OCI-LY1 (cell line): ENCODE measurements around the gene CFAP43.

Experiments used
- H2AFZ ChIP-seq: fragments of 200-600 bp; sonication (generic), shearing (Covaris generic); 2 replicates; pipeline ENCODE4 v1.6.0; 2014; ENCODE audit warnings: antibody characterized with exemption, mild to moderate bottlenecking, low read length
- H3F3A ChIP-seq: fragments of 200-600 bp; sonication (generic), shearing (Covaris generic); 2 replicates; pipeline ENCODE4 v1.6.0; 2014; ENCODE audit warnings: mild to moderate bottlenecking, antibody characterized with exemption, low read length, moderate library complexity; ENCODE audit not compliant: insufficient read depth
- H3K27ac ChIP-seq: fragments of 200-600 bp; sonication (generic); 2 replicates; pipeline ENCODE4 v1.5.1; 2014; ENCODE audit warnings: low read length, mixed run types, mild to moderate bottlenecking, low read depth; ENCODE audit not compliant: poor library complexity, severe bottlenecking
- H3K27me3 ChIP-seq: fragments of 200-600 bp; sonication (generic); 2 replicates; pipeline ENCODE4 v1.6.0; 2014; ENCODE audit warnings: antibody characterized with exemption, mild to moderate bottlenecking, low read length, moderate library complexity; ENCODE audit not compliant: insufficient read depth
- H3K36me3 ChIP-seq: fragments of 200-600 bp; sonication (generic); 2 replicates; pipeline ENCODE4 v1.6.1; 2014; ENCODE audit warnings: mild to moderate bottlenecking, antibody characterized with exemption, low read length, moderate library complexity, mixed read lengths; ENCODE audit not compliant: insufficient read depth
- H3K4me1 ChIP-seq: fragments of 200-600 bp; sonication (generic); 2 replicates; pipeline ENCODE4 v1.5.1; 2014; ENCODE audit warnings: mild to moderate bottlenecking, low read length, moderate library complexity; ENCODE audit not compliant: insufficient read depth, severe bottlenecking
- H3K4me2 ChIP-seq: fragments of 200-600 bp; sonication (generic), shearing (Covaris generic); 2 replicates; pipeline ENCODE4 v1.6.1; 2014; ENCODE audit warnings: low read length
- H3K4me3 ChIP-seq: fragments of 200-600 bp; sonication (generic); 2 replicates; pipeline ENCODE4 v1.5.1; 2014; ENCODE audit warnings: low read length, low read depth, mild to moderate bottlenecking, mixed read lengths; ENCODE audit not compliant: poor library complexity, severe bottlenecking
- H3K79me2 ChIP-seq: fragments of 200-600 bp; shearing (Covaris generic); 2 replicates; pipeline ENCODE4 v1.6.1; 2016; ENCODE audit warnings: mixed run types, low read length, mixed read lengths; ENCODE audit not compliant: insufficient read depth
- H3K9ac ChIP-seq: fragments of 200-600 bp; sonication (generic), shearing (Covaris generic); 2 replicates; pipeline ENCODE4 v1.6.1; 2014; ENCODE audit warnings: mild to moderate bottlenecking, low read length, mixed read lengths
- H3K9me2 ChIP-seq: fragments of 200-600 bp; sonication (generic), shearing (Covaris generic); 2 replicates; pipeline ENCODE4 v1.6.1; 2014; ENCODE audit warnings: low read depth, mild to moderate bottlenecking, low read length, mixed read lengths
- H3K9me3 ChIP-seq: fragments of 200-600 bp; shearing (Covaris generic); 2 replicates; pipeline ENCODE4 v1.6.1; 2014; ENCODE audit warnings: low read length, mixed read lengths
- H4K20me1 ChIP-seq: fragments of 200-600 bp; sonication (generic), shearing (Covaris generic); 2 replicates; pipeline ENCODE4 v1.6.0; 2016; ENCODE audit warnings: mild to moderate bottlenecking, low read length; ENCODE audit not compliant: insufficient read depth
- EZH2 ChIP-seq: fragments of 200-600 bp; sonication (generic), shearing (Covaris generic); IDR thresholded peaks from 2 replicates; pipeline ENCODE4 v1.8.0; 2017; ENCODE audit warnings: borderline replicate concordance, mixed run types, mild to moderate bottlenecking, antibody characterized with exemption, low read length, moderate library complexity, mixed read lengths
- TF ChIP-seq, protein P1 (sequence below): fragments of 200-600 bp; sonication (generic), shearing (Covaris generic); IDR thresholded peaks from 2 replicates; pipeline ENCODE4 v1.5.1; 2017; ENCODE audit warnings: mild to moderate bottlenecking, antibody characterized with exemption, low read length, moderate library complexity, mixed read lengths

Gene CFAP43

DNA sequence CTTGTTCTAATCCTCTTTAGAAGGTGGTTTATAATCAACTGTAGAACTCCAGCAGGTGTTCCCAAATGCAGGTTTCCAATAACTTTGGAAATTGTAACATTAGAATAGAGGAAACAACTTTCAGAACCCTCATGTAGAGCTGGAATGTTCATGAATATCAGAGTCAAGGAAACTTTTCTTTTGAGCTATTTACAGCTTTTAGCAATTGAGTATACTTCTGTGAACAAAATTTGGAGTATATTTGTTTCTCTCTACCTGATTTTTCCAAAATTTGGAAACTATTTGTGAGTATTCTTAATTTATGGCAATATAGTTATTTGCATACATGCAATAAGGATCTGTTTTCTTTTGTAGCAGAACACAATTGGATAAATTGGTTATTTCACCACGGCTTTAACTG lies 2.8 kb upstream of the CFAP43 start:
- Histone ChIP-seq H3K9me3 (peaks cover 5% of the 10 kb centered on the region; the same call in 1 of the 2 replicates), H3K9ac (no peak overlapping the region), H3K4me1 (no peaks in the 10 kb centered on the region), H3K4me3 (no peak overlapping the region), H2AFZ (no peak overlapping the region), H3K27ac (no peak overlapping the region), H4K20me1 (no peaks in the 10 kb centered on the region), H3K9me2 (no peaks in the 10 kb centered on the region), H3K79me2 (no peaks in the 10 kb centered on the region), H3F3A (no peaks in the 10 kb centered on the region; the same call in 1 of the 2 replicates), H3K27me3 (no peaks in the 10 kb centered on the region), H3K4me2 (no peak overlapping the region), H3K36me3 (no peaks in the 10 kb centered on the region)
- no peak for TF ChIP-seq EZH2
- TF ChIP-seq, protein P1, sequence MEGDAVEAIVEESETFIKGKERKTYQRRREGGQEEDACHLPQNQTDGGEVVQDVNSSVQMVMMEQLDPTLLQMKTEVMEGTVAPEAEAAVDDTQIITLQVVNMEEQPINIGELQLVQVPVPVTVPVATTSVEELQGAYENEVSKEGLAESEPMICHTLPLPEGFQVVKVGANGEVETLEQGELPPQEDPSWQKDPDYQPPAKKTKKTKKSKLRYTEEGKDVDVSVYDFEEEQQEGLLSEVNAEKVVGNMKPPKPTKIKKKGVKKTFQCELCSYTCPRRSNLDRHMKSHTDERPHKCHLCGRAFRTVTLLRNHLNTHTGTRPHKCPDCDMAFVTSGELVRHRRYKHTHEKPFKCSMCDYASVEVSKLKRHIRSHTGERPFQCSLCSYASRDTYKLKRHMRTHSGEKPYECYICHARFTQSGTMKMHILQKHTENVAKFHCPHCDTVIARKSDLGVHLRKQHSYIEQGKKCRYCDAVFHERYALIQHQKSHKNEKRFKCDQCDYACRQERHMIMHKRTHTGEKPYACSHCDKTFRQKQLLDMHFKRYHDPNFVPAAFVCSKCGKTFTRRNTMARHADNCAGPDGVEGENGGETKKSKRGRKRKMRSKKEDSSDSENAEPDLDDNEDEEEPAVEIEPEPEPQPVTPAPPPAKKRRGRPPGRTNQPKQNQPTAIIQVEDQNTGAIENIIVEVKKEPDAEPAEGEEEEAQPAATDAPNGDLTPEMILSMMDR: no peak

DNA sequence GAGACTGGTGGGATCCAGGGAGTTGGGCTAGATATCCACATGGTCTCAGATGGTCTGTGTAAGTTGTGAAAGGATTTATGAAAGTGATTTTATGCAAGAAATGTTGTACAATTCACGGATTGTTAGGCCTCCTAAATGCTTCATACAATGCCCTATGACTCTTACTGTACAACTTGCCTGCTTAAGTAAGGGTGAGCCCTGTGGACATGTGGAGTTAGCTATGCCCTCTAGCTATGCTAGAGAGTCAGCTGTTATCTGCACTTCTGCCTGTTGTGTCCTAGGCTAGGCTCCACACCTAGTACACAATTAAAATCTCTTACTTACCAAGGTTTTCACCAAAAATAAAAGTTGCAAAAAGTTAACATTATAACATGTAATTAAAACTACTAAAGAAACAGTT lies 1.7 kb upstream of the CFAP43 start:
- TF ChIP-seq EZH2: no peak
- TF ChIP-seq, protein P1: no peak
- no peak overlapping the region for H3K27ac ChIP-seq
- H3K27me3 ChIP-seq: no peaks in the 10 kb centered on the region

DNA sequence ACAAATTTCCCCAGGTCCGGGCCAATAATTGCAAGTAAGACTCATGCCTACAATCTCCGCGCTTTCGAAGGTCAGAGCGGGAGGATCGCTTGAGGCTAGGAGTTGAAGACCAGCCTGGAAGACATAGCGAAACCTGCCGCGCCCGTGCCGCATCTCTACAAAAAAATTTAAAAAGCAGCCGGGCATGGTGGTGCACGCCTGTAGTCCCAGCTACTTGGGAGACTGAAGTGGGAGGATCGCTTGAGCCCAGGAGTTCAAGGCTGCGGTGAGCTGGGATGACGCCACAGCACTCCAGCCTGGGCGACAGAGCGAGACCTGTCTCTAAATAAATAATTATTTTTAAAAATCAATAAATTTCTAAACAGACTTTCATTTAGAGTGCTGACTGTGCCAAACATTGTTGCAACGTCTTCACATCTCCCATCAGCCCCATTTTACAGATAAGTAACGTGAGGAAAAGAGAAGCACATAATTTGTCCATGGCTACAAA lies 494 bp upstream of the CFAP43 start:
- H3K9me3 ChIP-seq: peaks cover 5% of the 10 kb centered on the region; the same call in 1 of the 2 replicates
- H3K27ac ChIP-seq: no peak overlapping the region
- no peak for TF ChIP-seq EZH2
- TF ChIP-seq, protein P1: no peak
- no peaks in the 10 kb centered on the region; the same call in 1 of the 2 replicates for H3F3A ChIP-seq
- no peaks in the 10 kb centered on the region for H3K27me3 ChIP-seq
- no peak overlapping the region for H3K4me2 ChIP-seq
- no peaks in the 10 kb centered on the region for H3K79me2 ChIP-seq
- no peaks in the 10 kb centered on the region for H4K20me1 ChIP-seq
- H3K9ac ChIP-seq: no peak overlapping the region
- no peak overlapping the region for H2AFZ ChIP-seq
- no peaks in the 10 kb centered on the region for H3K36me3 ChIP-seq
- no peak overlapping the region for H3K4me3 ChIP-seq
- no peaks in the 10 kb centered on the region for H3K9me2 ChIP-seq
- no peaks in the 10 kb centered on the region for H3K4me1 ChIP-seq

More for the DNA sequence above, 1.7 kb upstream of the CFAP43 start:
- no peaks in the 10 kb centered on the region for H3K79me2 ChIP-seq
- H3K4me2 ChIP-seq: no peak overlapping the region
- no peak overlapping the region for H3K9ac ChIP-seq
- no peak overlapping the region for H3K4me3 ChIP-seq
- H4K20me1 ChIP-seq: no peaks in the 10 kb centered on the region
- H3K36me3 ChIP-seq: no peaks in the 10 kb centered on the region
- H3K9me3 ChIP-seq: peaks cover 5% of the 10 kb centered on the region; the same call in 1 of the 2 replicates
- no peaks in the 10 kb centered on the region for H3K9me2 ChIP-seq
- no peaks in the 10 kb centered on the region for H3K4me1 ChIP-seq
- no peak overlapping the region for H2AFZ ChIP-seq
- H3F3A ChIP-seq: no peaks in the 10 kb centered on the region; the same call in 1 of the 2 replicates
